Panc1 (cell line): ENCODE measurements around the gene NTF4. TPM values are rescaled to one million over a fixed set of nuclear protein-coding genes. Genes with fewer than 3 reads are reported as not detected.
A peak's percentile ranks its signal among the peaks of the same experiment; 100 is the strongest.
"Not testable (repeated sequence)": the region's sequence is repeated elsewhere in the genome, so short reads cannot be mapped to it uniquely, and the experiment has no call there.

ENCODE experiments used
- ATAC-seq: fragments of 200-7000 bp; cut with Tn5 transposase; 2 replicates; pipeline ENCODE4 v1.9.1; 2020; ENCODE audit warnings: mild to moderate bottlenecking, moderate library complexity
- BruUV-seq: library from RNA; stranded (reverse); fragments of 400-500 nt; replicated peaks from 2 replicates; lab custom pipeline; 2021; lab: Mats Ljungman, UMichigan
- CTCF ChIA-PET: fragments of 300-600 bp; sonication (Branson Sonifier 250); formaldehyde crosslinking; loops from one replicate; lab custom pipeline; 2022; ENCODE audit warnings: antibody characterized with exemption; lab: Charles Lee
- POLR2A ChIA-PET: fragments of 300-600 bp; sonication (Branson Sonifier 250); formaldehyde crosslinking; loops from one replicate; lab custom pipeline; 2022; ENCODE audit warnings: antibody characterized with exemption; lab: Charles Lee
- DNase-seq: peaks from one replicate; pipeline ENCODE4 v3.0.0-alpha.2; 2010; ENCODE audit warnings: low read depth, low spot score
- H3K27ac ChIP-seq: 2 replicates; pipeline ENCODE4 v1.5.1; 2011; ENCODE audit warnings: mild to moderate bottlenecking, low read length, inconsistent platforms
- H3K27me3 ChIP-seq: fragments of 200-500 bp; sonication (Bioruptor generic); 2 replicates; pipeline ENCODE4 v1.6.0; 2014; ENCODE audit warnings: low read length, inconsistent platforms; ENCODE audit not compliant: control insufficient read depth, insufficient read depth
- H3K36me3 ChIP-seq: fragments of 200-500 bp; sonication (Bioruptor generic); 2 replicates; pipeline ENCODE4 v1.5.1; 2014; ENCODE audit warnings: inconsistent platforms, mild to moderate bottlenecking, low read length, moderate library complexity; ENCODE audit not compliant: control insufficient read depth, insufficient read depth
- H3K4me1 ChIP-seq: 2 replicates; pipeline ENCODE4 v1.5.1; 2011; ENCODE audit warnings: inconsistent platforms, mild to moderate bottlenecking, low read length, moderate library complexity; ENCODE audit not compliant: control insufficient read depth, insufficient read depth
- H3K4me3 ChIP-seq, 2 experiments: 2 replicates each; pipeline ENCODE4 v1.5.1; 2011 to 2012; ENCODE audit warnings: low read depth in 2 of 2, low read length in 2 of 2, mild to moderate bottlenecking in 2 of 2, inconsistent platforms in 1 of 2, moderate library complexity in 1 of 2
- H3K9me3 ChIP-seq: fragments of 200-500 bp; sonication (Bioruptor generic); 2 replicates; pipeline ENCODE4 v1.5.1; 2014; ENCODE audit warnings: low read depth, mild to moderate bottlenecking, inconsistent platforms, low read length, moderate library complexity; ENCODE audit not compliant: control insufficient read depth, insufficient read depth
- POLR2AphosphoS5 ChIP-seq: IDR thresholded peaks from 2 replicates; pipeline ENCODE4 v1.6.1; 2012; ENCODE audit warnings: mild to moderate bottlenecking, low read depth, low read length, moderate library complexity
- SIN3A ChIP-seq: IDR thresholded peaks from 2 replicates; pipeline ENCODE4 v1.6.1; 2012; ENCODE audit warnings: low read depth, mild to moderate bottlenecking, low read length, moderate library complexity, borderline replicate concordance; ENCODE audit not compliant: insufficient read depth
- TCF7L2 ChIP-seq: IDR thresholded peaks from 2 replicates; pipeline ENCODE4 v1.6.1; 2011; ENCODE audit warnings: mild to moderate bottlenecking, low read depth, low read length, inconsistent platforms
- in situ Hi-C: cut with HindIII; loops from 2 replicates; pipeline ENCODE4 v1.10.0; 2016; ENCODE audit warnings: low sequenced_read_pairs, low pct_unique_long_range_greater_than_20kb
- intact Hi-C: fragments of 100-400 bp; cut with micrococcal nuclease; formaldehyde crosslinking; loops from one replicate; pipeline ENCODE4 v1.10.0; 2022; ENCODE audit not compliant: unreplicated experiment
- total RNA-seq: library from RNA; stranded (reverse); gene quantifications from one replicate; pipeline ENCODE4 v1.2.1, GENCODE V29; 2021; ENCODE audit not compliant: unreplicated experiment
- TF ChIP-seq, protein P1 (sequence below): fragments of 450-650 bp; IDR thresholded peaks from 2 replicates; pipeline ENCODE4 v1.5.1; 2017; ENCODE audit warnings: mild to moderate bottlenecking

The NTF4 gene
- total RNA-seq, 1 experiment from 2014 or later: 0.39 TPM

DNA sequence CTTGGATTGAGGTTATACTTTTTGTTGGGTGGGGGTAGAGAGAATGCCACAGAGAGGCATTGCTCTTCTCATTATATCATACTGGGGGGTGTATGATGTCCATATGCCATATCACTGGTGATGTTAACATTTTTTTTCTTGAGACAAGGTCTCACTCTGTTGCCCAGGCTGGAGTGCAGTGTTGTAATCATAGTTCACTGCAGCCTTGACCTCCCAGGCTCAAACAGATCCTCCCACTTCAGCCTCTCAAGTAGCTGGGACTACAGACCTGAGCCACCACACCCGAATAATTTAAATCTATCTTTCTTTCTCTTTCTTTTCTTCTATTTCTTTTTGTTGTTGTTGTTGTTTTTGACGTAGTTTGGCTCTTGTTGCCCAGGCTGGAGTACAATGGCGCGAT is 15.8 kb upstream of the NTF4 start:
- Histone ChIP-seq H3K27me3 (no peaks in the 10 kb centered on the region), H3K4me3 (no peak overlapping the region), H3K27ac (no peak overlapping the region), H3K36me3 (no peaks in the 10 kb centered on the region; the same call in 1 of the 2 replicates), H3K4me1 (no peaks in the 10 kb centered on the region), H3K9me3 (no peaks in the 10 kb centered on the region)
- TF ChIP-seq, protein P1, sequence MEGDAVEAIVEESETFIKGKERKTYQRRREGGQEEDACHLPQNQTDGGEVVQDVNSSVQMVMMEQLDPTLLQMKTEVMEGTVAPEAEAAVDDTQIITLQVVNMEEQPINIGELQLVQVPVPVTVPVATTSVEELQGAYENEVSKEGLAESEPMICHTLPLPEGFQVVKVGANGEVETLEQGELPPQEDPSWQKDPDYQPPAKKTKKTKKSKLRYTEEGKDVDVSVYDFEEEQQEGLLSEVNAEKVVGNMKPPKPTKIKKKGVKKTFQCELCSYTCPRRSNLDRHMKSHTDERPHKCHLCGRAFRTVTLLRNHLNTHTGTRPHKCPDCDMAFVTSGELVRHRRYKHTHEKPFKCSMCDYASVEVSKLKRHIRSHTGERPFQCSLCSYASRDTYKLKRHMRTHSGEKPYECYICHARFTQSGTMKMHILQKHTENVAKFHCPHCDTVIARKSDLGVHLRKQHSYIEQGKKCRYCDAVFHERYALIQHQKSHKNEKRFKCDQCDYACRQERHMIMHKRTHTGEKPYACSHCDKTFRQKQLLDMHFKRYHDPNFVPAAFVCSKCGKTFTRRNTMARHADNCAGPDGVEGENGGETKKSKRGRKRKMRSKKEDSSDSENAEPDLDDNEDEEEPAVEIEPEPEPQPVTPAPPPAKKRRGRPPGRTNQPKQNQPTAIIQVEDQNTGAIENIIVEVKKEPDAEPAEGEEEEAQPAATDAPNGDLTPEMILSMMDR: no peak
- no peak for TF ChIP-seq POLR2AphosphoS5
- TF ChIP-seq TCF7L2: no peak
- no peak for TF ChIP-seq SIN3A
- in situ Hi-C loops (no loop called here), intact Hi-C loops (no loop called here)
- ChIA-PET POLR2A (no interaction called here), CTCF (no interaction called here)
- ATAC-seq (no peak), DNase-seq (no peak)
- BruUV-seq: no TSS peak

GRCh38 chr19:49074869-49075268 is 10.3 kb upstream of the NTF4 start:
- H3K4me1 ChIP-seq, H3K36me3 ChIP-seq, in situ Hi-C loops, ATAC-seq, POLR2A ChIA-PET, DNase-seq, H3K9me3 ChIP-seq, H3K27ac ChIP-seq, H3K4me3 ChIP-seq, H3K27me3 ChIP-seq, intact Hi-C loops, BruUV-seq: not testable (repeated sequence)
- CTCF ChIA-PET: interaction anchor here (0.7 kb wide), 1 partner anchor 72 kb away, joined by 3 read pairs; no protein-coding TSS in a partner anchor
- TF ChIP-seq, protein P1: peak; percentile 82

DNA sequence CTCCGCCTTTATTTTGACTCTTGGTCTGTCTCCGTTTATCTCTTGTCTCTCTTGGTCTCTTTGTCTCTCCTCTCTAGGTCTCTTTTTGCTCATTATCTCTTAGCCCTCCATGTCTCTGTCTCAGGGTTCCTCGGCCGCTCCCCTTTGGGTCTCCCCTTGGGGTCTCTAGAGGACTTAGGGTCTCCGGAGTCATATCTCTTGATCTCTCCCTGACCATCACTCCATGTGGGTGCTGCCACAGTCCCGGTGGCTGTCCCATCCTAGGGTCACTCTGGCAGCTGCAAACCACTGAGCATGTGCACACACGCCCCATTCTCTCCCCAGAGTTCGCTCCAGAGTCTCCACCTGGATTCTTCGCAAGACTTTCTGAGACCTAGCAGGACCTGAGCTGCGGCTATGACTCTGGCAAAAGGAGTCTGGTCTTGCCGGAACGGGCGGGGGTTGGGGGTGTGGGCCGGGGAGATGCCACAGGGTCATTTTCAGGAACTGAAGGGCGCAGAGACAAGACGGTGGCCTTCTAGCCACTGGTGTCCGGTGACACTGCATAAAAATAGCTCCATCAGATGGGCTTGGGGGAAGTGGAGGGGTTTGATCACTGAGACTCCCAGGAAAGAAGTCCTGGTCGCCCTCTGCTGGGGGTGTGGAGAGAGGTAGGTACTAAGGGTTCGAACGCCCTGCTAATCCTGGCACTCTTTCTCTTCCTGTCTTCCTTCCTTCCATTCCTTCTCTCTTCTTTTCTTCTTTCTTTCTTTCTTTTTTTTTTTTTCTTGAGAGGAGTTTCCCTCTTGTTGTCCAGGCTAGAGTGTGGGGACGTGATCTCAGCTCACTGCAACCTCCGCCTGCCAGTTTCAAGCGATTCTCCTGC is 9.1 kb upstream of the NTF4 start:
- no peaks in the 10 kb centered on the region for H3K9me3 ChIP-seq
- ATAC-seq (peak; percentile 67), DNase-seq (no peak)
- TF ChIP-seq, protein P1: peak; percentile 54
- TF ChIP-seq POLR2AphosphoS5: no peak
- CTCF ChIA-PET: interaction anchor here (0.6 to 0.7 kb wide), 2 partner anchors 73 to 140 kb away, joined by 3 read pairs; no protein-coding TSS in a partner anchor
- H3K27me3 ChIP-seq: no peaks in the 10 kb centered on the region
- BruUV-seq: no TSS peak
- in situ Hi-C loops: no loop called here
- H3K36me3 ChIP-seq: no peaks in the 10 kb centered on the region
- no peaks in the 10 kb centered on the region for H3K4me1 ChIP-seq
- no peak overlapping the region for H3K27ac ChIP-seq
- POLR2A ChIA-PET: no interaction called here
- H3K4me3 ChIP-seq: 0 out of 4 replicates have a peak overlapping the region, but pooled peaks of 1 of the 2 experiments have one; percentile 16
- intact Hi-C loops: no loop called here
